Peyer's patch (tissue), 4 donors: Measurements from ENCODE around the gene P2RY6. TPM values are rescaled to one million over a fixed set of nuclear protein-coding genes. Genes with fewer than 3 reads are reported as not detected.

ENCODE experiments used
- DNase-seq, 3 donors: peaks; one replicate each; pipeline ENCODE4 v3.0.0-alpha.2; 2017 to 2019
- H3K27ac ChIP-seq, 4 donors: fragments of 200-600 bp; sonication (generic); one replicate each; pipeline ENCODE4 v1.5.1; 2016 to 2019
- H3K27me3 ChIP-seq, 2 donors: fragments of 200-600 bp; sonication (generic); one replicate each; pipeline ENCODE4 v1.5.1; 2019
- H3K36me3 ChIP-seq, 3 donors: fragments of 200-600 bp; sonication (generic); one replicate each; pipeline ENCODE4 v1.5.1; 2016 to 2019
- H3K4me1 ChIP-seq, 4 donors: fragments of 200-600 bp; sonication (generic); one replicate each; pipeline ENCODE4 v1.5.1; 2016 to 2019
- H3K4me3 ChIP-seq, 4 donors: fragments of 200-600 bp; sonication (generic); 1 replicate in 3 of 4; 2 replicates in 1 of 4; pipeline ENCODE4 v1.5.1; 2016 to 2019; ENCODE audit warnings: mild to moderate bottlenecking in 1 of 4
- H3K9me3 ChIP-seq, 4 donors: fragments of 200-600 bp; sonication (generic); one replicate each; pipeline ENCODE4 v1.5.1; 2016 to 2019; ENCODE audit warnings: mild to moderate bottlenecking in 1 of 4
- POLR2A ChIP-seq, 2 donors: fragments of 450-650 bp; IDR thresholded peaks; one replicate each; pipeline ENCODE4 v1.5.1; 2017; ENCODE audit warnings: antibody characterized with exemption in 2 of 2, mild to moderate bottlenecking in 2 of 2, moderate library complexity in 2 of 2
- total RNA-seq, 4 donors: library from RNA; depleted of rRNA; stranded (reverse); fragments of >200 nt; gene quantifications; one replicate each; pipeline ENCODE4 v1.1.0, GENCODE V29; 2016
- TF ChIP-seq, protein P1 (sequence below), 6 experiments: fragments of 450-650 bp in 4 of 6; fragments of 200-600 bp in 2 of 6; sonication (generic) in 1 of 6; IDR thresholded peaks; one replicate each; pipeline ENCODE4 v1.5.1; 2017 to 2019; ENCODE audit warnings: antibody characterized with exemption in 6 of 6, mild to moderate bottlenecking in 3 of 6, moderate library complexity in 1 of 6

Gene P2RY6
- total RNA-seq, 4 donors from 2014 or later, result 1.5 to 6.6 (median 2.3) TPM; not detected in 1

DNA sequence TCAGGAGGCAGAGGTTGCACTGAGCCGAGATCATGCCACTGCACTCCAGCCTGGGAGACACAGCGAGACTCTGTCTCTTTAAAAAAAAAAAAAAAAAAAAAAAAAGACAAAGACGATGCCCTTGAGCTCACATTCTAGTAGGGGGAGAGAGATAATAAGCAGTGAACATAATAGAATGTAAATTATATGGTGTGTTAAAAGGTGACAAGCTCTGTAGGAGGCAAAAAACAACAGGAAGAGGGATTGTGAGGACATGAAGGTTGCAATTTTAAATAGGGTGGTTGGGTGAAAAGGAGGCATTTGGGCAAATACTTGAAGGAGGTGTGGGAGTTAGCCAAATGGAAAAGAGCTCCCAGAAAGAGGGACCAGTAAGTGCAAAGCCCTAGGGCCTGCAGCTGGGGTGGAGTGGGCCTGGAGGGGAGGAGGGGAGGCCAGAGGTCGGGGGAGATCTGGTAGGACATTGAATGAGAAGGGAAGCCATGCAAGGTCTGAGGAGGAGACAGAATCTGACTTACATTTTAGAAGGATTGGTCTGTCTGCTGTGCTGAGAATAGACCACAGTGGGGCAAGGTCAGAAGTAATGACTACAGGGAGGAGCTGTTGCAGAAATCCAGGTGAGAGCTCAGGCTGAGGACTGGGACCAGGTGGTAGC lies 27.4 kb upstream of the P2RY6 start:
- no peaks in the 10 kb centered on the region for H3K4me1 ChIP-seq

DNA sequence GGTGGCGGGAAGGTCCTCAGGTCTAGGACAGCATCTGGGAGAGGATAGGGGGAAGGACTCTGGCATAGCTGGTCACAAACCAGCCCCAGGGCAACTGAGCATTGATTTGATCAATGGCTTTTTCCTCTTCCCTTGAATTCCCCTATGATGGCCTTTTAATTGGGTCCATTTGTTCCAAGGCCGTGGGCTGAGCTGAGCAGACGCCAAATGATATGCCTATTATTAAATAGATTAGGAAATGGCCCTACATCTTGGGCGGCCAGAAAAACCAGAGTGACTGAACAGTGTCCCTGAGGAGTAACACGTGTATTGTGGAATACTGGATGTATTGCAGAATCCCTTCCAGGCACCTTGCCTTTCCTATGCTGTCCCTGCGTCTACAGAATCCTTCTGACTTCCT lies 26.7 kb upstream of the P2RY6 start:
- H3K27ac ChIP-seq, result no peak overlapping the region
- DNase-seq, result peak in 2 of 3 donors; percentile 19 to 22
- H3K36me3 ChIP-seq, result no peaks in the 10 kb centered on the region
- no peaks in the 10 kb centered on the region for H3K27me3 ChIP-seq
- TF ChIP-seq, protein P1, sequence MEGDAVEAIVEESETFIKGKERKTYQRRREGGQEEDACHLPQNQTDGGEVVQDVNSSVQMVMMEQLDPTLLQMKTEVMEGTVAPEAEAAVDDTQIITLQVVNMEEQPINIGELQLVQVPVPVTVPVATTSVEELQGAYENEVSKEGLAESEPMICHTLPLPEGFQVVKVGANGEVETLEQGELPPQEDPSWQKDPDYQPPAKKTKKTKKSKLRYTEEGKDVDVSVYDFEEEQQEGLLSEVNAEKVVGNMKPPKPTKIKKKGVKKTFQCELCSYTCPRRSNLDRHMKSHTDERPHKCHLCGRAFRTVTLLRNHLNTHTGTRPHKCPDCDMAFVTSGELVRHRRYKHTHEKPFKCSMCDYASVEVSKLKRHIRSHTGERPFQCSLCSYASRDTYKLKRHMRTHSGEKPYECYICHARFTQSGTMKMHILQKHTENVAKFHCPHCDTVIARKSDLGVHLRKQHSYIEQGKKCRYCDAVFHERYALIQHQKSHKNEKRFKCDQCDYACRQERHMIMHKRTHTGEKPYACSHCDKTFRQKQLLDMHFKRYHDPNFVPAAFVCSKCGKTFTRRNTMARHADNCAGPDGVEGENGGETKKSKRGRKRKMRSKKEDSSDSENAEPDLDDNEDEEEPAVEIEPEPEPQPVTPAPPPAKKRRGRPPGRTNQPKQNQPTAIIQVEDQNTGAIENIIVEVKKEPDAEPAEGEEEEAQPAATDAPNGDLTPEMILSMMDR (IDR thresholded peaks at IDR 0.05), result no peak
- no peak for TF ChIP-seq POLR2A (IDR thresholded peaks at IDR 0.05)
- H3K4me1 ChIP-seq, result no peaks in the 10 kb centered on the region
- no peak overlapping the region for H3K4me3 ChIP-seq
- H3K9me3 ChIP-seq, result no peaks in the 10 kb centered on the region

More for the DNA sequence above, 27.4 kb upstream of the P2RY6 start:
- Histone ChIP-seq H3K27me3 (no peaks in the 10 kb centered on the region), H3K9me3 (no peaks in the 10 kb centered on the region), H3K36me3 (no peaks in the 10 kb centered on the region), H3K27ac (no peak overlapping the region), H3K4me3 (no peak overlapping the region)
- TF ChIP-seq POLR2A (IDR thresholded peaks at IDR 0.05), result no peak
- TF ChIP-seq, protein P1 (IDR thresholded peaks at IDR 0.05), result no peak
- DNase-seq, result peak in 2 of 3 donors; percentile 23 to 25

DNA sequence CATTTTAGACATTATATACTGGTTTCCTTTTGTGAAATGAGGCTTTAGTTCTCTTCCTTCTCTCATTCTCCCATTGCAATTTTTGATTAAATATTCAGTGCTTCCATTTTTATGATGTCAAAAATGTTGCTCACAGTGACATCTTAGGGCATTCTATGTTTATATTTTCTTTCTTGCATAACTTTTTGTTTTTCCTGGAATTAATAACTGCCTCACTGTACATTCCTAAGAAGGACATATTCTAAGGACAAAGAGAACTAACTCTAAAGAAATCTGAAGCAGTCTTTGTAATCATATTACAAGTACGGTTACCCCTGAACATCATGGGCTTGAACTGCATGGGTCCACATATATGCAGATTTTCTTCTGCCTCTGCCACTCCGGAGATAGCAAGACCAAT lies 25.8 kb upstream of the P2RY6 start:
- DNase-seq, result no peak
- no peak for TF ChIP-seq POLR2A (IDR thresholded peaks at IDR 0.05)
- TF ChIP-seq, protein P1 (IDR thresholded peaks at IDR 0.05), result no peak
- Histone ChIP-seq H3K4me3 (no peak overlapping the region), H3K36me3 (no peaks in the 10 kb centered on the region), H3K9me3 (no peaks in the 10 kb centered on the region), H3K4me1 (no peaks in the 10 kb centered on the region), H3K27ac (no peak overlapping the region), H3K27me3 (no peaks in the 10 kb centered on the region)

DNA sequence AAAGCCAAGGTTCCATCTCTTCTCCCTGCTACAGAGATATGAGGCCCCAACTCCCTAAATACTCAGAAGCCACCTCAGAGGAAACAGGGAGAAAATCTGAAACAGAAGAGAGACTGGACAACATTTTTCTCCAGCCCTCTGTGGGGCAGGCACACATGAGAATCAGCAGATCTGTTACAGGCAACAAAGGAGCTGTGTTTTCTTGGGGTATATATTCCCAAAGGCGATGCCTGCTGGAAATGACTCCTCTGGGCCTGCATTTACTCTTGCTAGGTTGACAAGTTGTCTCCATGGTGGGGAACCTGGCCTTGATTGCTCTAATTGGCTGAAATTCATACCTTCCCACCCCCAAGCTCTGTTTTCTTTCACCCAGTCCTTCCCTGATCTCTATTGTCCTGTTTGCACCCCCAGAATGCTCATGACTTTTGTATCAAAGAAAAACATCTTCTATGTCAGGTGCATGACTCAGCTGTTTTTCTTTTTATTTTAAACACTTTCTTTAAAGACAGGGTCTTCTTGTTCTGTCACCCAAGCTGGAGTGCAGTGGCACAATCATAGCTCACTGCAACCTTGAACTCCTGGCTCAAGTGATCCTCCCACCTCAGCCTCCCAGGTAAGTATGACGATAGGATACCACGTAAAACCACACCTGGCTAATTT lies 23.5 kb upstream of the P2RY6 start:
- H3K4me3 ChIP-seq, result no peak overlapping the region
- H3K9me3 ChIP-seq, result no peaks in the 10 kb centered on the region
- no peak overlapping the region for H3K27ac ChIP-seq
- H3K27me3 ChIP-seq, result no peaks in the 10 kb centered on the region
- no peaks in the 10 kb centered on the region for H3K4me1 ChIP-seq
- TF ChIP-seq, protein P1 (IDR thresholded peaks at IDR 0.05), result no peak
- no peak for TF ChIP-seq POLR2A (IDR thresholded peaks at IDR 0.05)
- DNase-seq, result peak in 1 of 3 donors; percentile 11
- no peaks in the 10 kb centered on the region for H3K36me3 ChIP-seq

DNA sequence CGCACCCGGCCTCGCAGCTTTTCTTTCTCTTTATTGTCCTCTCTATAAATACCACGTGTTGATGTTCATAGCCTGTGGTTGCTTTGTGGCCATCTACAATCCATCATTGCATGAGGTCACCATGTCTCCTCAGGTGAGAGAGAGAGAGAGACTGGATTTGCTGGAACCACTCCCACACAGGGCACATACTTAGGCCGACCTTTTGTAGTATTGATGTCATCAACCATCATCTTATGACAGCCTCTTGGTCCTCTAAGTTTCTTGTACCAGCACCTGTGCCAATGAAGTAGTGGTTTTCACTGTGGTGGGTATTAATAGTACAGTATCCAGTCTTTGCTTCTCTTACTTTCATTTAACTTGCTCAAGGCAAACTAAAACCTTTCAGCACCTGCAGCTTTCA lies 22.8 kb upstream of the P2RY6 start:
- no peak overlapping the region for H3K27ac ChIP-seq
- H3K36me3 ChIP-seq, result no peaks in the 10 kb centered on the region
- peak in 1 of 3 donors; percentile 46 for DNase-seq
- H3K27me3 ChIP-seq, result no peaks in the 10 kb centered on the region
- H3K4me3 ChIP-seq, result no peak overlapping the region
- no peaks in the 10 kb centered on the region for H3K9me3 ChIP-seq
- no peaks in the 10 kb centered on the region for H3K4me1 ChIP-seq
- TF ChIP-seq POLR2A (IDR thresholded peaks at IDR 0.05), result no peak
